Measurements from ENCODE around the gene KCNN4.

KCNN4 gene

GRCh38 chr19:43718627-43719377, 62.0 kb downstream of the KCNN4 start:
- DNase-seq (ENCODE audit: low read depth in 3 of 3): no peak

All from stimulated activated CD4-positive, alpha-beta T cell treated with anti-CD3 and anti-CD28 coated beads, TNF-alpha, amount 100 ng/mL, for 24 hours (primary cell).